Measurements from ENCODE around the gene VEZF1. TPM values are rescaled to one million over a fixed set of nuclear protein-coding genes. Genes with fewer than 3 reads are reported as not detected.

The VEZF1 gene
- total RNA-seq, 1 donor from 2014 or later, result 77.2 TPM

- Histone ChIP-seq H3K36me3 (no peaks in the 10 kb centered on the region), H3K4me3 (peak overlapping the region; percentile 95), H3K4me1 (peaks cover 74% of the 10 kb centered on the region), H3K9me3 (replicated peaks) (no peaks in the 10 kb centered on the region), H3K27me3 (ENCODE audit: low read depth) (no peaks in the 10 kb centered on the region), H3K27ac (replicated peaks) (peak overlapping the region; percentile 100)
- DNase-seq, result peak; percentile 13
- intact Hi-C loops (cut with micrococcal nuclease), result no loop called here
- no peak for TF ChIP-seq CTCF (IDR thresholded peaks at IDR 0.05; ENCODE audit: borderline replicate concordance)
Observed at GRCh38 chr17:57953705-57954396, 34.2 kb downstream of the VEZF1 start.

GRCh38 chr17:57953219-57953618 lies 34.8 kb downstream of the VEZF1 start:
- intact Hi-C loops (cut with micrococcal nuclease), result no loop called here
- H3K9me3 ChIP-seq (replicated peaks), result no peaks in the 10 kb centered on the region
- no peak for TF ChIP-seq CTCF (IDR thresholded peaks at IDR 0.05; ENCODE audit: borderline replicate concordance)
- no peaks in the 10 kb centered on the region for H3K36me3 ChIP-seq
- peak overlapping the region; percentile 95 for H3K4me3 ChIP-seq
- DNase-seq, result no peak
- H3K27ac ChIP-seq (replicated peaks), result peak overlapping the region; percentile 100
- H3K4me1 ChIP-seq, result peaks cover 80% of the 10 kb centered on the region
- H3K27me3 ChIP-seq (ENCODE audit: low read depth), result no peaks in the 10 kb centered on the region

GRCh38 chr17:57949649-57950048 lies 38.4 kb downstream of the VEZF1 start:
- no peaks in the 10 kb centered on the region for H3K36me3 ChIP-seq
- intact Hi-C loops (cut with micrococcal nuclease), result no loop called here
- DNase-seq, result no peak
- no peak overlapping the region for H3K4me3 ChIP-seq
- H3K9me3 ChIP-seq (replicated peaks), result no peaks in the 10 kb centered on the region
- no peaks in the 10 kb centered on the region for H3K27me3 ChIP-seq (ENCODE audit: low read depth)
- no peak for TF ChIP-seq CTCF (IDR thresholded peaks at IDR 0.05; ENCODE audit: borderline replicate concordance)
- peak overlapping the region; percentile 100 for H3K27ac ChIP-seq (replicated peaks)
- peaks cover 100% of the 10 kb centered on the region for H3K4me1 ChIP-seq

- peaks cover 100% of the 10 kb centered on the region for H3K4me1 ChIP-seq
- intact Hi-C loops (cut with micrococcal nuclease), result no loop called here
- H3K27ac ChIP-seq (replicated peaks), result peak overlapping the region; percentile 100
- H3K27me3 ChIP-seq (ENCODE audit: low read depth), result no peaks in the 10 kb centered on the region
- H3K9me3 ChIP-seq (replicated peaks), result no peaks in the 10 kb centered on the region
- peak overlapping the region; percentile 14 for H3K4me3 ChIP-seq
- no peaks in the 10 kb centered on the region for H3K36me3 ChIP-seq
- no peak for DNase-seq
- TF ChIP-seq CTCF (IDR thresholded peaks at IDR 0.05; ENCODE audit: borderline replicate concordance), result no peak
Observed at GRCh38 chr17:57948555-57949420, 39.3 kb downstream of the VEZF1 start.

GRCh38 chr17:57948169-57948554 lies 39.9 kb downstream of the VEZF1 start:
- Histone ChIP-seq H3K27me3 (ENCODE audit: low read depth) (no peaks in the 10 kb centered on the region), H3K4me1 (peaks cover 100% of the 10 kb centered on the region), H3K4me3 (no peak overlapping the region), H3K9me3 (replicated peaks) (no peaks in the 10 kb centered on the region), H3K27ac (replicated peaks) (peak overlapping the region; percentile 100), H3K36me3 (no peaks in the 10 kb centered on the region)
- DNase-seq, result no peak
- intact Hi-C loops (cut with micrococcal nuclease), result no loop called here
- no peak for TF ChIP-seq CTCF (IDR thresholded peaks at IDR 0.05; ENCODE audit: borderline replicate concordance)
